K562 treated with DMSO at 1 percent for 24 hours (cell line): Measurements from ENCODE around the gene DEFB132. TPM values are rescaled to one million over a fixed set of nuclear protein-coding genes. Genes with fewer than 3 reads are reported as not detected.

ENCODE experiments used
- total RNA-seq: library from RNA; unstranded; fragments of 300-600 nt; gene quantifications from 2 replicates; pipeline ENCODE4 v1.2.3, GENCODE V29; 2022; ENCODE audit warnings: low read depth; ENCODE audit not compliant: insufficient read depth

DEFB132 gene, protein sequence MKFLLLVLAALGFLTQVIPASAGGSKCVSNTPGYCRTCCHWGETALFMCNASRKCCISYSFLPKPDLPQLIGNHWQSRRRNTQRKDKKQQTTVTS
- not detected in 2 replicates for total RNA-seq

GRCh38 chr20:257419-257818, at the start of gene DEFB132:
TSS of gene DEFB132 (plus strand) at chr20:257724. CDS start at chr20:257779, 55 bp downstream.

GRCh38 chr20:226958-227357, 30.6 kb upstream of the DEFB132 start, which contains the start of gene DEFB129:
TSS of gene DEFB129 (plus strand) at chr20:227258. CDS start at chr20:227289, 31 bp downstream.

GRCh38 chr20:290084-290831, 32.7 kb downstream of the DEFB132 start, which contains the start of gene C20orf96:
TSS of gene C20orf96 (minus strand) at chr20:290750. CDS start at chr20:290610, 140 bp downstream.

GRCh38 chr20:297098-297924, 39.8 kb downstream of the DEFB132 start, which contains the start of gene ZCCHC3:
TSS of gene ZCCHC3 (plus strand) at chr20:297570. CDS start at chr20:297587, 17 bp downstream.

Other genes starting within 250 kb of the DEFB132 start
- not detected in 2 replicates for gene DEFB125, start 170.1 kb upstream of the DEFB132 start, total RNA-seq
- gene DEFB126, start 115.1 kb upstream of the DEFB132 start, total RNA-seq = not detected in 2 replicates
- gene DEFB127, start 100.3 kb upstream of the DEFB132 start, total RNA-seq = not detected in 2 replicates
- not detected in 2 replicates for gene DEFB128, start 68.0 kb upstream of the DEFB132 start, total RNA-seq
- gene DEFB129, start 30.5 kb upstream of the DEFB132 start, total RNA-seq = not detected in 2 replicates
- 3.5 and 4.7 TPM in 2 replicates for gene C20orf96, start 33.0 kb downstream of the DEFB132 start, total RNA-seq
- gene ZCCHC3, start 39.8 kb downstream of the DEFB132 start, total RNA-seq = 29.1 and 33.2 TPM in 2 replicates
- 23.9 and 25.0 TPM in 2 replicates for gene SOX12, start 67.8 kb downstream of the DEFB132 start, total RNA-seq
- 33.3 and 36.0 TPM in 2 replicates for gene NRSN2, start 89.4 kb downstream of the DEFB132 start, total RNA-seq
- gene TRIB3, start 123.0 kb downstream of the DEFB132 start, total RNA-seq = 306 and 374 TPM in 2 replicates
- 133 and 157 TPM in 2 replicates for gene RBCK1, start 150.6 kb downstream of the DEFB132 start, total RNA-seq
- 22.1 and 27.5 TPM in 2 replicates for gene TBC1D20, start 204.8 kb downstream of the DEFB132 start, total RNA-seq